GM12865 (cell line): Measurements from ENCODE around the gene CSDE1.
"Not testable (repeated sequence)": the region's sequence is repeated elsewhere in the genome, so short reads cannot be mapped to it uniquely, and the experiment has no call there.

Experiments used
- DNase-seq: peaks from one replicate; pipeline ENCODE4 v3.0.0; 2010; ENCODE audit warnings: low read depth
- H3K4me3 ChIP-seq: 2 replicates; pipeline ENCODE4 v1.5.1; 2011; ENCODE audit warnings: mild to moderate bottlenecking, low read depth, low read length, control low read depth
- TF ChIP-seq, protein P1 (sequence below): IDR thresholded peaks from 2 replicates; pipeline ENCODE4 v1.5.1; 2011; ENCODE audit warnings: low read length, control low read depth, low read depth, inconsistent platforms; ENCODE audit not compliant: insufficient read depth; ENCODE audit errors: missing control alignments

Gene CSDE1

DNA sequence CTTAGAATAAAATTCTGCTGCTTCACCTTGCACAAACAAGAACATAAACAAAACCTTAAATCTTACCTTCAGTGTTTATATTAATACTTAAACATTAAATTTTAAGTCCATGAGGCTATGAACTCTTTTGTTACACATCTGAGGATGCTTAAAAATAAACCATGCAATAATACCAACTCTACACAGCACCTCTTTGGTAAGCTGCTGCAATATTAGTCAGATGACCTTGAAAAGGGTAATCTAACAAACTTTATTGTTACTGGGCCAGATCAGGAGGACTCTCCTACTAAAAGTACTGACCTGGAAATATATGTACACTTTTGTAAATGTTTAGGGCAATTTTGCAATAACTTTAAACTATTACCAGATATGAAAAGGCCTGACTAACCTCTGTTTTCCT is 21.9 kb upstream of the CSDE1 start:
- no peak for DNase-seq
- peak overlapping the region; percentile 98 for H3K4me3 ChIP-seq
- TF ChIP-seq, protein P1, sequence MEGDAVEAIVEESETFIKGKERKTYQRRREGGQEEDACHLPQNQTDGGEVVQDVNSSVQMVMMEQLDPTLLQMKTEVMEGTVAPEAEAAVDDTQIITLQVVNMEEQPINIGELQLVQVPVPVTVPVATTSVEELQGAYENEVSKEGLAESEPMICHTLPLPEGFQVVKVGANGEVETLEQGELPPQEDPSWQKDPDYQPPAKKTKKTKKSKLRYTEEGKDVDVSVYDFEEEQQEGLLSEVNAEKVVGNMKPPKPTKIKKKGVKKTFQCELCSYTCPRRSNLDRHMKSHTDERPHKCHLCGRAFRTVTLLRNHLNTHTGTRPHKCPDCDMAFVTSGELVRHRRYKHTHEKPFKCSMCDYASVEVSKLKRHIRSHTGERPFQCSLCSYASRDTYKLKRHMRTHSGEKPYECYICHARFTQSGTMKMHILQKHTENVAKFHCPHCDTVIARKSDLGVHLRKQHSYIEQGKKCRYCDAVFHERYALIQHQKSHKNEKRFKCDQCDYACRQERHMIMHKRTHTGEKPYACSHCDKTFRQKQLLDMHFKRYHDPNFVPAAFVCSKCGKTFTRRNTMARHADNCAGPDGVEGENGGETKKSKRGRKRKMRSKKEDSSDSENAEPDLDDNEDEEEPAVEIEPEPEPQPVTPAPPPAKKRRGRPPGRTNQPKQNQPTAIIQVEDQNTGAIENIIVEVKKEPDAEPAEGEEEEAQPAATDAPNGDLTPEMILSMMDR = no peak

DNA sequence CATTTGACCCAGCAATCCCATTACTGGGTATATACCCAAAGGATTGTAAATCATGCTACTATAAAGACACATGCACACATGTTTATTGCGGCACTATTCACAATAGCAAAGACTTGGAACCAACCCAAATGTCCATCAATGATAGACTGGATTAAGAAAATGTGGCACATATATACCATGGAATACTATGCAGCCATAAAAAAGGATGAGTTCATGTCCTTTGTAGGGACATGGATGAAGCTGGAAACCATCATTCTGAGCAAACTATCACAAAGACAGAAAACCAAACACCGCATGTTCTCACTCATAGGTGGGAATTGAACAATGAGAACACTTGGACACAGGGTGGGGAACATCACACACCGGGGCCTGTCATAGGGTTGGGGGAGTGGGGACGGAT is 18.9 kb upstream of the CSDE1 start:
- not testable (repeated sequence) for H3K4me3 ChIP-seq, DNase-seq

DNA sequence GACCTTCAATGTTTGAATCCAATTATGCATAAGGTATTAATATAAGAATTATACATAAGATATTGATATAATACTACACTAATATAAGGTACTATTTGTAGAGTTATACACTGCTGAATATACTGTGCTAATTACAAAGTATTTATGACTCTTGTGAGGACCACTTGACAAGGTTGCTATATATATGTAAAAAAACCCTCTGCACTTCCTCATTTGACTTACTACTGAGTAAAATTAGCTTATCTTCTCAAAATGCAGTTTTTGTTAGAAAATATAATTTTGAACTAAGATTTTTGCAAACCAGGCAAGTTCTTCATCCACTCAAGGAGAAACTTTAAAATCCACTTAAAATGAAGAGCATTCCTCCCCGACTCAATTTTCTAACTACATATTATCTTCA is 14.2 kb upstream of the CSDE1 start:
- TF ChIP-seq, protein P1 = no peak
- no peak for DNase-seq
- no peak overlapping the region for H3K4me3 ChIP-seq

DNA sequence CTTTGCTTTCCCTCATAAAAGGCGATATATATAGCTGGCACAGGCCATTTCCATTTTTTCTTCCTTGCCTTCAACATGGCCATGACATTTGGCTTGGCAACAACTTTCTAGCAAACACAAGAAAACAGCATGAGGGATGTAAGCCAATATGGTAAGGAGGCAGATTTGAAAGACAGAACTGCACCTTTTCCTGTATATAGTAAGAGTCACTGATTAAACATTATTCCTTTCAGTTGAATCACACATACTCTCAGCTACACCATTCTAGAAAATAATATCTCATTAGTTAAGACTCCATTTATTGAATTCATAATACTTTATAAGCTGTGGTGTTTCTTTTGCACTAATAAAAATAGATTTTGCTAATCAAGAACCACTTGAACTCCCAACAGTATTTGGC is 13.2 kb upstream of the CSDE1 start:
- no peak for DNase-seq
- TF ChIP-seq, protein P1 = no peak
- H3K4me3 ChIP-seq = no peak overlapping the region

DNA sequence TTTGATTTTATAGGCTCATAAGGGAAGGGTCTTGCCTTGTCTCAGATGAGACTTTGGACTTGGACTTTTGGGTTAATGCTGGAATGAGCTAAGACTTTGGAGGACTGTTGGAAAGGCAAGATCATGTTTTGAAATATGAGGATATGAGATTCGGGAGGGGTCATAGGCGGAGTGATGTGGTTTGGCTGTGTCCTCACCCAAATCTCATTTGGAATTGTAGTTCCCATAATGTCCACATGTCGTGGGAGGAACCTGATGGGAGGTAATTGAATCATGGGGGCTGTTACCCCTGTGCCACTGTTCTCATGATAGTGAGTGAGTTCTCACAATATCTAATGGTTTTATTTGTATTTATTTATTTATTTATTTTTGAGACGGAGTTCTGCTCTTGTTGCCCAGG is 6.9 kb upstream of the CSDE1 start:
- TF ChIP-seq, protein P1 = no peak
- H3K4me3 ChIP-seq = no peak overlapping the region
- DNase-seq = no peak

DNA sequence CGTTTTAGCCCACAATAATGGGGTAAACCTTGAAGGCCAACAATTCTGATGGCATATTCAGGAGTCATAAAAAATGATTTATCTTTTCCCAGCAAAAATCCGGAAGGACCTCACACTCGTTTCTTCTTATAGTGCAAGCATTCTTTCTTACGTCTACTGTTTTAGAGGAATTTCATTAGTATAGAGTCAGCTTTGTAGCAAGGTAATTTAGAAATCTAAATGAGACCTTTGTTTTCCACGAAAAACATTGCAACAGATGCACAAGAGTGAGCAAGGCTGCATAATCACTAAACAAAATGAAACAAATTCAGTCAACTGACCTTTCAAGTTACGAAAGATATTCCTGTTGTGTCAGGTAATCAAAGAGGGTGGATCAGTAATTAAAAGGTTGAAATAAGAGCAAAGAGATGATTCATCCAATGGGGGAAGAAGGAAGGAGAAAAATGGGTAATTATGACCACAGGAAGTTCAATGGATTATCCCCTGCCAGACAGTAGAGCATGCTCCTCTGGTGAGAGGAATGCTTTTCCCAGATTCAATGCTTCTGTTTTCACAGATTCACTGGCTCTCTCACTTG is 560 bp upstream of the CSDE1 start:
- H3K4me3 ChIP-seq = peak overlapping the region; percentile 94
- TF ChIP-seq, protein P1 = no peak
- no peak for DNase-seq

DNA sequence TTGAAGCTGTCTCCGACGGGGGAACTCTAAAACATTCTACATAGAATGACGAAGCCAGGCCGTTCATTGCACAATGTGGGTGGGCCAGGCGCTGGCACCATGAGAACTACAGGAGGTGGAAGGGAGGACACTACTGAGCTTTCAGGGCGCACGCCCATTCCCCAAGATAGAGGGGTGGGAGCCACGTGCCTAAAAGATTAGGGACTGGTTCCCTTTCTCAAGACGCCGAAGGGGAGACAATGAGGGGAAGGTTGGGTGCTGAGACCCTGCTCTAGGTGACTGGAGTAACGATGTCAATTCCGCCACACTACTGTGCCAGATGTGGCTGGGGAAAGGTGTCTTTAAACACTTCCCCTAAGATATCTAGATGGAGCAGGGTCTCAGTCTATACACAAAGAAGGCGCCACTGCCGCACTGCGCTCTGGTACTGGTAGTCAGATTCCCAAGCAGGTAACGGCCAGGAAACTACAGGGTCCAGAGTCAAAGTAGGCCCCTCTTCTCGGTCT is 782 bp downstream of the CSDE1 start:
- TF ChIP-seq, protein P1 = no peak
- DNase-seq = no peak
- peak overlapping the region; percentile 94 for H3K4me3 ChIP-seq
